Erythroblast (primary cell): ENCODE results near the gene PCBP3.

ENCODE experiments used
- GATA1 ChIP-seq: IDR thresholded peaks from 2 replicates; pipeline ENCODE4 v1.6.1; 2011; ENCODE audit warnings: low read depth, mild to moderate bottlenecking, control low read depth, low read length, moderate library complexity
- POLR2A ChIP-seq: IDR thresholded peaks from 2 replicates; pipeline ENCODE4 v1.6.1; 2011; ENCODE audit warnings: mild to moderate bottlenecking, low read length

- TF ChIP-seq POLR2A (no peak), GATA1 (no peak)
These were observed 294.4 kb downstream of the PCBP3 start for GRCh38 chr21:45937721-45938452.
